Fibroblast of the aortic adventitia (primary cell): ENCODE results near the gene FAAH2. TPM values are rescaled to one million over a fixed set of nuclear protein-coding genes. Genes with fewer than 3 reads are reported as not detected.
"Not testable (repeated sequence)": the region's sequence is repeated elsewhere in the genome, so short reads cannot be mapped to it uniquely, and the experiment has no call there.

Experiments used
- DNase-seq: peaks from one replicate; pipeline ENCODE4 v3.0.0-alpha.2; 2010; ENCODE audit warnings: low read depth
- H3K4me3 ChIP-seq: 2 replicates; pipeline ENCODE4 v1.5.1; 2011; ENCODE audit warnings: low read depth, mild to moderate bottlenecking, control low read depth, low read length, moderate library complexity
- total RNA-seq: library from RNA; depleted of rRNA; stranded (reverse); fragments of >200 nt; gene quantifications from 2 replicates; pipeline ENCODE4 v1.2.3, GENCODE V29; 2012; ENCODE audit warnings: low replicate concordance
- TF ChIP-seq, protein P1 (sequence below): IDR thresholded peaks from 2 replicates; pipeline ENCODE4 v1.5.1; 2011; ENCODE audit warnings: mild to moderate bottlenecking, low read length, control low read depth, inconsistent platforms; ENCODE audit not compliant: insufficient read depth

The FAAH2 gene
- total RNA-seq, 1 donor: under 0.01 TPM

GRCh38 chrX:57313583-57314215, 27.2 kb downstream of the FAAH2 start:
- no peak for DNase-seq
- no peak overlapping the region for H3K4me3 ChIP-seq
- TF ChIP-seq, protein P1, sequence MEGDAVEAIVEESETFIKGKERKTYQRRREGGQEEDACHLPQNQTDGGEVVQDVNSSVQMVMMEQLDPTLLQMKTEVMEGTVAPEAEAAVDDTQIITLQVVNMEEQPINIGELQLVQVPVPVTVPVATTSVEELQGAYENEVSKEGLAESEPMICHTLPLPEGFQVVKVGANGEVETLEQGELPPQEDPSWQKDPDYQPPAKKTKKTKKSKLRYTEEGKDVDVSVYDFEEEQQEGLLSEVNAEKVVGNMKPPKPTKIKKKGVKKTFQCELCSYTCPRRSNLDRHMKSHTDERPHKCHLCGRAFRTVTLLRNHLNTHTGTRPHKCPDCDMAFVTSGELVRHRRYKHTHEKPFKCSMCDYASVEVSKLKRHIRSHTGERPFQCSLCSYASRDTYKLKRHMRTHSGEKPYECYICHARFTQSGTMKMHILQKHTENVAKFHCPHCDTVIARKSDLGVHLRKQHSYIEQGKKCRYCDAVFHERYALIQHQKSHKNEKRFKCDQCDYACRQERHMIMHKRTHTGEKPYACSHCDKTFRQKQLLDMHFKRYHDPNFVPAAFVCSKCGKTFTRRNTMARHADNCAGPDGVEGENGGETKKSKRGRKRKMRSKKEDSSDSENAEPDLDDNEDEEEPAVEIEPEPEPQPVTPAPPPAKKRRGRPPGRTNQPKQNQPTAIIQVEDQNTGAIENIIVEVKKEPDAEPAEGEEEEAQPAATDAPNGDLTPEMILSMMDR: no peak

DNA sequence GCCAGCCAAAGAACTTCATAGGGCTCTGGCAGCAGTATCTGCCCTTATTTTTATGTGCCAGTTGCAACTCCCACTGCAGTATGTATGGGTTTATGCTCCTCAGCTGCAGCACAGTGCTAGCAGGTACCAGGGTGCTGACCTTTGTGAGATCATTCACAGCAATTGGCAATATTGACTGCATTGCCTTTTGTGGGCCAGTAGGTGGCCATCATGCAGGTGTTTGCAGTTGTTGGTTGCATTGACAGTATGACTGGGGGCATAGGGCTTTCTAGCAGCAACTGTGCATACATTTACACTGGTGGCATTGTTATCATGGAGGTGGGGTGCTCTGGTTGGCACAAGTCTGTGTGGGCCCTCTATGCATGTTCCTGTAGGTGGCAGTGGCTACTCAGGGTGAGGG, 42.5 kb downstream of the FAAH2 start:
- H3K4me3 ChIP-seq: no peak overlapping the region
- TF ChIP-seq, protein P1: no peak
- no peak for DNase-seq

DNA sequence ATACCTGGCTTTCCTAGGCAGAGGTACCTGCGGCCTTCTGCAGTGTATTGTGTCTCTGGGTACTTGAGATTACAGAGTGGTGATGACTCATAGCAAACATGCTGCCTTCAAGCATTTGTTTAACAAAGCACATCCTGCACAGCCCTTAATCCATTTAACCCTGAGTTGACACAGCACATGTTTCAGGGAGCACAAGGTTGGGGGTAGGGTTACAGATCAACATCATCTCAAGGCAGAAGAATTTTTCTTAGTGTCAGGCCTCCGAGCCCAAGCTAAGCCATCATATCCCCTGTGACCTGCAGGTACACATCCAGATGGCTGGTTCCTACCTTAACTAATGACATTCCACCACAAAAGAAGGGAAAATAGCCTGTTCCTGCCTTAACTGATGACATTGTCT, 49.3 kb downstream of the FAAH2 start:
- DNase-seq, H3K4me3 ChIP-seq: not testable (repeated sequence)

GRCh38 chrX:57353472-57354132, 67.1 kb downstream of the FAAH2 start:
- no peak for DNase-seq
- TF ChIP-seq, protein P1: no peak
- H3K4me3 ChIP-seq: no peak overlapping the region

- TF ChIP-seq, protein P1: no peak
- no peak for DNase-seq
- no peak overlapping the region for H3K4me3 ChIP-seq
Observed at GRCh38 chrX:57364145-57364544, 77.6 kb downstream of the FAAH2 start.

- no peak for DNase-seq
- TF ChIP-seq, protein P1: no peak
- no peak overlapping the region for H3K4me3 ChIP-seq
Observed at GRCh38 chrX:57366430-57366829, 79.9 kb downstream of the FAAH2 start.

DNA sequence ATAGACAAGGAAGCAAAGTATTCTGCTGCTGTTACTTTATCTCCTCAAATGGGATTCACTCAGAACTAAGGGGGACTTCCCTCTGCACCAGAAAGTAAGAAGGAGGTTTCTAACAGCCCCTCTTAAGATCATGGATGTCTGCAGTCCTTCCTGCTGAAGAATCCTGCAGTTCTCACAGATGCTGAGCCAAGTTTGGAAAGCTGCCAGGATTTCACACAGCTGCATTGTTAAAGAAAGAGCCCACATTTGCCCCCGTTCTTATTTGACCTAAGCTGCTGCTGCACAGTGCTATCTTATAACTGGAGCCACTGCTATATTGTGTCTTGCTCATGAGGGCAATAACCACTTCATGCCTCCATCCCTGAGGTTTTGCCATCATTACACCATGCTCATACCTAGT, 81.1 kb downstream of the FAAH2 start:
- no peak for DNase-seq
- H3K4me3 ChIP-seq: no peak overlapping the region
- TF ChIP-seq, protein P1: no peak
